ENCODE results near the gene GFRA1. TPM values are rescaled to one million over a fixed set of nuclear protein-coding genes. Genes with fewer than 3 reads are reported as not detected.

The GFRA1 gene
- total RNA-seq, 4 donors from 2014 or later: 2.6 to 75.1 (median 48.0) TPM

GRCh38 chr10:116112232-116113231 lies 160.5 kb downstream of the GFRA1 start:
- no peak for TF ChIP-seq POLR2A (IDR thresholded peaks at IDR 0.05)
- no peak for TF ChIP-seq CTCF (IDR thresholded peaks at IDR 0.05)
- H3K9me3 ChIP-seq: no peaks in the 10 kb centered on the region
- no peak for DNase-seq
- H3K4me3 ChIP-seq: no peak overlapping the region
- no peak overlapping the region for H3K27ac ChIP-seq
- H3K36me3 ChIP-seq: no peaks in the 10 kb centered on the region
- intact Hi-C loops (cut with DNase I; ENCODE audit: low total_unique reads): no loop called here
- H3K27me3 ChIP-seq: no peaks in the 10 kb centered on the region
- no peaks in the 10 kb centered on the region for H3K4me1 ChIP-seq

DNA sequence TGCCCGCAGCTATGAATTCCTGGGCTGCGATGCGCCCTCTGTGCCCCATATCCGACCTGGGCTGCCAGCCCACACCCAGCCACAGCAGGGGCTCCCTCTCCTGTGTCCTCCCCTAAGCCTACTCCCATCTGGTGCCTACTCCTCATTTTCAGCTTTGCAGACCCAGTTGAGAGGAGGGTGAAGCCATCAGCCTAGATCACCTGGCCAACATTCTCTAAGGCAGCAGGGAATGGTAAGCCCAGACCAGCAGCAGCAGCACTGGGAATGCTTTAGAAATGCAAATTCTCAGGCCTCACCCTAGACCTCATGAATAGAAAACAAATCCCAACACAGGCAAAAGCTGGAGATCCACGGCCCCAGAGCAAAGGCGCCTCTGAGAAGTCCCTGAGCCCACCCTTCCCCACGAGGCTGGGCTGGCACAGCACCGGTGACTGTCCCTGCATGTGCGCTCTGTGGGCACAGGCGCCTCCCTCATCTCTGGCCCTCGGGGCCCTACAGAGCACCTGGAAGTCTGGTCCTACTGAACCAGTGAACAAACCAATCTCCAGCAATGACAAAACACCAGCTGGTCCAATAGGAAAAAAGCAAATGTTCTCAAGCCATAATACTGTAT lies 161.4 kb downstream of the GFRA1 start:
- Histone ChIP-seq H3K27ac (no peak overlapping the region), H3K36me3 (no peaks in the 10 kb centered on the region), H3K9me3 (no peaks in the 10 kb centered on the region), H3K27me3 (no peaks in the 10 kb centered on the region), H3K4me1 (no peaks in the 10 kb centered on the region), H3K4me3 (no peak overlapping the region)
- TF ChIP-seq CTCF (IDR thresholded peaks at IDR 0.05) (no peak), POLR2A (IDR thresholded peaks at IDR 0.05) (no peak)
- intact Hi-C loops (cut with DNase I; ENCODE audit: low total_unique reads): no loop called here
- no peak for DNase-seq

GRCh38 chr10:116110736-116111135 lies 162.3 kb downstream of the GFRA1 start:
- no peak overlapping the region for H3K4me3 ChIP-seq
- no peaks in the 10 kb centered on the region for H3K27me3 ChIP-seq
- intact Hi-C loops (cut with DNase I; ENCODE audit: low total_unique reads): no loop called here
- no peak overlapping the region for H3K27ac ChIP-seq
- H3K9me3 ChIP-seq: no peaks in the 10 kb centered on the region
- TF ChIP-seq POLR2A (IDR thresholded peaks at IDR 0.05) (no peak), CTCF (IDR thresholded peaks at IDR 0.05) (no peak)
- no peaks in the 10 kb centered on the region for H3K36me3 ChIP-seq
- DNase-seq: no peak
- no peaks in the 10 kb centered on the region for H3K4me1 ChIP-seq

DNA sequence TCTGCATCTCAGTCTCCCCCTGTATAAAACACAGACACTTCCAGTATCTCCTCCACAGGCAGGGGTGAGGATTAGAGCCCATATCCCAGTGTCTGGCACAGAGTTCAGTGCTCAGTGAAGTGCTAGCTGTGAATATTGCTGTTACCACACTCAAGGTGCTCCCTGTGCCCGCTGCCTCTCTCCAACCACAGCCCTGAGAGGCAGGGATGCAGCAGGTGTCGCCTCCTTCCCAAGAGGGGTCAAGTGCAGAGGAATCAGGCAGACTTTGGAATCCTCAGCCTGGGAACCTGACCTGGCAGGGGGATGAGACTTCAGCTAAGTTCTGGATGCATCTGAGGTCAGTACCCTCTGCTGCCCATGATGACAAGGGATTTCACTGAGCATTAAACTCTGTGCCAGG lies 163.1 kb downstream of the GFRA1 start:
- no peaks in the 10 kb centered on the region for H3K4me1 ChIP-seq
- H3K4me3 ChIP-seq: no peak overlapping the region
- H3K9me3 ChIP-seq: no peaks in the 10 kb centered on the region
- intact Hi-C loops (cut with DNase I; ENCODE audit: low total_unique reads): no loop called here
- TF ChIP-seq CTCF (IDR thresholded peaks at IDR 0.05): no peak
- no peak for TF ChIP-seq POLR2A (IDR thresholded peaks at IDR 0.05)
- DNase-seq: no peak
- no peaks in the 10 kb centered on the region for H3K27me3 ChIP-seq
- H3K36me3 ChIP-seq: no peaks in the 10 kb centered on the region
- H3K27ac ChIP-seq: no peak overlapping the region

GRCh38 chr10:116109481-116109880 lies 163.5 kb downstream of the GFRA1 start:
- DNase-seq: no peak
- Histone ChIP-seq H3K4me1 (no peaks in the 10 kb centered on the region), H3K9me3 (no peaks in the 10 kb centered on the region), H3K27ac (no peak overlapping the region), H3K4me3 (no peak overlapping the region), H3K27me3 (no peaks in the 10 kb centered on the region), H3K36me3 (no peaks in the 10 kb centered on the region)
- TF ChIP-seq POLR2A (IDR thresholded peaks at IDR 0.05): no peak
- TF ChIP-seq CTCF (IDR thresholded peaks at IDR 0.05): no peak
- intact Hi-C loops (cut with DNase I; ENCODE audit: low total_unique reads): no loop called here
